BJ (cell line): ENCODE measurements around the gene CACNG1. TPM values are rescaled to one million over a fixed set of nuclear protein-coding genes. Genes with fewer than 3 reads are reported as not detected.

Experiments
- CTCF ChIA-PET: fragments of 350-600 bp; formaldehyde crosslinking; extraction: SDS; loops from one replicate; lab custom pipeline; 2021; ENCODE audit warnings: antibody characterized with exemption, inconsistent platforms; lab: Yijun Ruan, JAX
- POLR2A ChIA-PET: fragments of 300-600 bp; sonication (Branson Sonifier 250); formaldehyde crosslinking; extraction: SDS; loops from one replicate; lab custom pipeline; 2021; ENCODE audit warnings: antibody characterized with exemption; lab: Charles Lee
- DNase-seq: peaks from one replicate; pipeline ENCODE4 v3.0.0-alpha.2; 2011; ENCODE audit warnings: low read depth
- H3K27me3 ChIP-seq: 2 replicates; pipeline ENCODE4 v1.6.0; 2011; ENCODE audit warnings: low read length; ENCODE audit not compliant: control insufficient read depth, insufficient read depth
- H3K36me3 ChIP-seq: 2 replicates; pipeline ENCODE4 v1.5.1; 2011; ENCODE audit warnings: low read length; ENCODE audit not compliant: control insufficient read depth, insufficient read depth
- H3K4me3 ChIP-seq: 2 replicates; pipeline ENCODE4 v1.5.1; 2011; ENCODE audit warnings: low read depth, mild to moderate bottlenecking, control low read depth, low read length
- polyA plus RNA-seq: library from polyadenylated mRNA; depleted of rRNA; stranded (reverse); fragments of >200 nt; gene quantifications from 2 replicates; pipeline ENCODE4 v1.2.3, GENCODE V29; 2011
- TF ChIP-seq, protein P1 (sequence below): IDR thresholded peaks from 2 replicates; pipeline ENCODE4 v1.5.1; 2011; ENCODE audit warnings: low read depth, mild to moderate bottlenecking, control low read depth, inconsistent platforms, low read length, moderate library complexity; ENCODE audit not compliant: insufficient read depth

Gene CACNG1
- polyA plus RNA-seq, 1 experiment: not detected

- Histone ChIP-seq H3K27me3 (no peaks in the 10 kb centered on the region), H3K36me3 (no peaks in the 10 kb centered on the region), H3K4me3 (no peak overlapping the region)
- TF ChIP-seq, protein P1, sequence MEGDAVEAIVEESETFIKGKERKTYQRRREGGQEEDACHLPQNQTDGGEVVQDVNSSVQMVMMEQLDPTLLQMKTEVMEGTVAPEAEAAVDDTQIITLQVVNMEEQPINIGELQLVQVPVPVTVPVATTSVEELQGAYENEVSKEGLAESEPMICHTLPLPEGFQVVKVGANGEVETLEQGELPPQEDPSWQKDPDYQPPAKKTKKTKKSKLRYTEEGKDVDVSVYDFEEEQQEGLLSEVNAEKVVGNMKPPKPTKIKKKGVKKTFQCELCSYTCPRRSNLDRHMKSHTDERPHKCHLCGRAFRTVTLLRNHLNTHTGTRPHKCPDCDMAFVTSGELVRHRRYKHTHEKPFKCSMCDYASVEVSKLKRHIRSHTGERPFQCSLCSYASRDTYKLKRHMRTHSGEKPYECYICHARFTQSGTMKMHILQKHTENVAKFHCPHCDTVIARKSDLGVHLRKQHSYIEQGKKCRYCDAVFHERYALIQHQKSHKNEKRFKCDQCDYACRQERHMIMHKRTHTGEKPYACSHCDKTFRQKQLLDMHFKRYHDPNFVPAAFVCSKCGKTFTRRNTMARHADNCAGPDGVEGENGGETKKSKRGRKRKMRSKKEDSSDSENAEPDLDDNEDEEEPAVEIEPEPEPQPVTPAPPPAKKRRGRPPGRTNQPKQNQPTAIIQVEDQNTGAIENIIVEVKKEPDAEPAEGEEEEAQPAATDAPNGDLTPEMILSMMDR: no peak
- no peak for DNase-seq
- POLR2A ChIA-PET: no interaction called here
- CTCF ChIA-PET: interaction anchor here (0.7 kb wide), 1 partner anchor 88 kb away, joined by 3 read pairs; no protein-coding TSS in a partner anchor
Observed at GRCh38 chr17:67063141-67063540, 18.8 kb downstream of the CACNG1 start.

DNA sequence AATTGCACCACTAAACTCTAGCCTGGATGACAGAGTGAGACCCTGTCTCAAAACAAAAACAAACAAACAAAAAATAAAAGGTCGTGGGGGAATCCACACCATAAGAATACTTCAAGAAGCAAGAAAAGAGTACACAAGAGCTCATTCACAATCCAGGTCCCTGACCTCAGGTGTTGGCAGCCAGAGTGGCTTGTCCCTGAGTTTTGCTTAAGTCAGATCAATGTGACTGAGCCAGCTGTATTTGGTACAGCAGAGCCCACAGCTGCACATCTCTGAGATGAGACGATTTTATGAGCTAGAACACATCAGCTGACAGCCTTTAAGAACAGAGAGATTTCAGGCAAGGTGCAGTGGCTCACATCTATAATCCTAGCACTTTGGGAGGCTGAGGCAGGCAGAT lies 22.4 kb downstream of the CACNG1 start:
- ChIA-PET POLR2A (no interaction called here), CTCF (interaction anchor here (0.6 kb wide), 1 partner anchor 12 kb away, joined by 3 read pairs; no protein-coding TSS in a partner anchor)
- H3K36me3 ChIP-seq: no peaks in the 10 kb centered on the region
- DNase-seq: no peak
- TF ChIP-seq, protein P1: no peak
- H3K27me3 ChIP-seq: no peaks in the 10 kb centered on the region
- H3K4me3 ChIP-seq: no peak overlapping the region

DNA sequence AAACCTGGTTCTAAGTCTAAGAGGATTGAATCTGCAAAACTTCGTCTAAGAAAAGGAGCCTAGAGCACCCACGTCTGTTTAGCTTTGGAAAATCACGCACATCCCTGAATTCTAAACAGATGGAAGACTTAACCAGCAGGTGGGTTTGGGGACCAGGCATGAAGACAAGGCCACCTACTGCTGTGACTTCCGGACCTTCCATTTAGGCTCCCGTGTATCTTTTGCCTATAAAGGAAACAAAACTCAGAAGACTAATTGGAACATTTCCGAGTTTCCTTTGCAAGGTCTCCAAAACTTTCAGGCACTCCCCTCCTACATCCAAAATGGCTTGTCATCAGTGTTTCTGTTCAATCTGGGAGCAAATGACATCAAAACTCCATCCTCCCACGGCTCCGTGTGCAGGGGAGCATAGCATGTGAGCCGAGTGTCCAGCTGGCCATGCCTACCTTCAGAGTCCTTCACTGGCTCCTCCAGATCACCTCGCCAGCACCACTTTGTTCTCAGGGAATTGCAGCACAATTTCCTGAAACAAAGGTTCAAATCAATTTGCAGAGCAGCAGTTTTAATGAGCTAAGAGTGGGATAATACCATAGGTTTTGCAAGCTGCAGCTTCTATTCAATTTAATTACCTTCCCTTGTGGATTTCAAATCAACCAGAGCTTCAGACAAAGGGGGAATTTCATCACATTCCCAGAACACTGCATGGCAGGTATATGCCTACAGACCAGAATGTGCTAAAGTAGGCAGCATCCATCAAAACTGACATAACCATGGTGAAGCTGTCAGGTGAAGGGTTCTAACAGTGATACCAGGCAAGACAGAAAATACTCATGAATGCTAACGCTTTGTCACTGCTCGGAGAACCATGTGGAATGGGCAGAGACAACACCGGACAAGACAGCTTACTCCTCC lies 23.5 kb downstream of the CACNG1 start:
- H3K4me3 ChIP-seq: no peak overlapping the region
- ChIA-PET POLR2A (interaction anchor here (1.0 kb wide), 1 partner anchor 11 kb away, joined by 3 read pairs; no protein-coding TSS in a partner anchor), CTCF (interaction anchor here (1.9 kb wide), 1 partner anchor 13 kb away, joined by 6 read pairs; no protein-coding TSS in a partner anchor)
- no peak for DNase-seq
- H3K36me3 ChIP-seq: no peaks in the 10 kb centered on the region
- TF ChIP-seq, protein P1: no peak
- H3K27me3 ChIP-seq: no peaks in the 10 kb centered on the region

GRCh38 chr17:67068999-67069398 lies 24.6 kb downstream of the CACNG1 start:
- no peaks in the 10 kb centered on the region for H3K36me3 ChIP-seq
- TF ChIP-seq, protein P1: no peak
- ChIA-PET CTCF (interaction anchor here (0.6 to 1.9 kb wide), 3 partner anchors 9 to 226 kb away, joined by 3 to 6 read pairs (median 5); no protein-coding TSS in a partner anchor), POLR2A (interaction anchor here (0.5 to 1.0 kb wide), 2 partner anchors 10 to 600 kb away, joined by 3 read pairs; no protein-coding TSS in a partner anchor)
- H3K27me3 ChIP-seq: no peaks in the 10 kb centered on the region
- H3K4me3 ChIP-seq: no peak overlapping the region
- no peak for DNase-seq

DNA sequence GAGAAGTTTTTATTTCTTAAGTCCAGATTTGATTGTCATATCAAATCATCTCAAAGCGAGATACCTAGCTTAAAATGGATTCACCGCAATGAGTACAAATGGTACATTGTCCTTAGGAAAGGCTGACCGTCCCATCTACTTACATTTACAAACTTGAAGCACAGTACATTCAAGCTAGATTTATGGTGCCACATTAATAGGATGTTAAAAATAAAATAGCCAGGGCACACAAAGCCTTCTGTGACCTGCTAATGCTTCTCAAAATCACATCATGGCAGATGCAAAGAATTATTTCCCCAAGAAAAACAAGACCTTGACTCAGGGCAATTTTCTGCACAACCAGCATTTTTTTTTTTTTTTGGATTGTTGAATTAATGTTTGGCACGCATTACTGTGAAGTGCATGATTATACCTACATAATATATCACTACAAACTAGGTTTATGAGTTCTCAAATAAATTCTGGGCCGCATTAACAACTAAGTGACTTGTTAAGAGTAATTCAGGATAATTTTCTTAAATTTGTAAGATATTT lies 25.3 kb downstream of the CACNG1 start:
- POLR2A ChIA-PET: interaction anchor here (0.5 kb wide), 1 partner anchor 601 kb away, joined by 3 read pairs; no protein-coding TSS in a partner anchor
- no peaks in the 10 kb centered on the region for H3K36me3 ChIP-seq
- H3K27me3 ChIP-seq: no peaks in the 10 kb centered on the region
- DNase-seq: no peak
- CTCF ChIA-PET: interaction anchor here (0.6 to 1.9 kb wide), 3 partner anchors 8 to 225 kb away, joined by 3 to 6 read pairs (median 5); no protein-coding TSS in a partner anchor
- no peak overlapping the region for H3K4me3 ChIP-seq
- TF ChIP-seq, protein P1: no peak
